K562 (cell line): ENCODE measurements around the gene FBXO44. TPM values are rescaled to one million over a fixed set of nuclear protein-coding genes. Genes with fewer than 3 reads are reported as not detected.

Experiments
- ATAC-seq: fragments of 200-7000 bp; cut with Tn5 transposase; 3 replicates; pipeline ENCODE4 v1.9.1; 2020; ENCODE audit warnings: moderate library complexity
- BruUV-seq: library from RNA; stranded (reverse); fragments of 400-500 nt; replicated peaks from 2 replicates; lab custom pipeline; 2021; lab: Mats Ljungman, UMichigan
- CTCF ChIA-PET: fragments of 300-600 bp; formaldehyde crosslinking; extraction: SDS; loops from one replicate; lab custom pipeline; 2021; ENCODE audit warnings: low intra/inter-chr PET ratio; lab: Yijun Ruan, JAX
- POLR2A ChIA-PET: fragments of 300-600, 350-650 bp; sonication (Branson Sonifier 250); formaldehyde crosslinking; extraction: SDS; loops from one replicate; lab custom pipeline; 2021; ENCODE audit warnings: antibody characterized with exemption, inconsistent platforms; lab: Yijun Ruan, JAX
- DNase-seq, 4 experiments: peaks; one replicate each; pipeline versions ENCODE4 v3.0.0 to v3.0.0-alpha.2; 2011 to 2018; ENCODE audit warnings: low spot score in 3 of 4, mixed read lengths in 3 of 4; ENCODE audit errors: extremely low read depth in 1 of 4
- FAIRE-seq: peaks from 2 replicates; lab custom pipeline; 2011; peaks lifted over from hg19 to GRCh38; lab: Jason Lieb, UNC
- H2AFZ ChIP-seq: 2 replicates; pipeline ENCODE4 v1.6.0; 2011; ENCODE audit warnings: low read depth, low read length, control low read depth, inconsistent platforms
- H3K27ac ChIP-seq: fragments of 200-600 bp; 3 replicates; pipeline ENCODE4 v1.8.0; 2011; ENCODE audit warnings: low read depth, mild to moderate bottlenecking, control low read depth, inconsistent platforms, low read length, moderate library complexity, mixed read lengths; ENCODE audit errors: extremely low read depth
- H3K27me3 ChIP-seq, 2 experiments: fragments of 300-600 bp in 1 of 2; 2 replicates in 1 of 2; 3 replicates in 1 of 2; pipeline versions ENCODE4 v1.6.0 to v1.8.0; 2011; ENCODE audit warnings: inconsistent platforms in 2 of 2, low read length in 2 of 2, mild to moderate bottlenecking in 1 of 2, mixed read lengths in 1 of 2, moderate library complexity in 1 of 2; ENCODE audit not compliant: control insufficient read depth in 2 of 2, insufficient read depth in 2 of 2
- H3K36me3 ChIP-seq: fragments of 300-600 bp; 3 replicates; pipeline ENCODE4 v1.8.0; 2011; ENCODE audit warnings: mild to moderate bottlenecking, low read length, inconsistent platforms; ENCODE audit not compliant: control insufficient read depth, insufficient read depth
- H3K4me1 ChIP-seq, 2 experiments: fragments of 200-600 bp in 1 of 2; replicated peaks in 1 of 2; 2 replicates in 1 of 2; 3 replicates in 1 of 2; pipeline versions ENCODE4 v1.5.1 to v1.8.0; 2011; ENCODE audit warnings: inconsistent platforms in 2 of 2, low read length in 2 of 2, mild to moderate bottlenecking in 1 of 2, mixed read lengths in 1 of 2, moderate library complexity in 1 of 2; ENCODE audit not compliant: control insufficient read depth in 2 of 2, insufficient read depth in 2 of 2
- H3K4me2 ChIP-seq: 2 replicates; pipeline ENCODE4 v1.6.1; 2011; ENCODE audit warnings: low read length, control low read depth, inconsistent platforms, mixed read lengths; ENCODE audit not compliant: insufficient read depth
- H3K4me3 ChIP-seq: fragments of 200-600 bp; sonication (generic), shearing (Covaris generic); 2 replicates; pipeline ENCODE4 v1.5.1; 2016; ENCODE audit warnings: control low read depth, inconsistent platforms
- H3K79me2 ChIP-seq: fragments of 200-600 bp; 3 replicates; pipeline ENCODE4 v1.8.0; 2011; ENCODE audit warnings: low read length, inconsistent platforms; ENCODE audit not compliant: control insufficient read depth, insufficient read depth
- H3K9ac ChIP-seq, 2 experiments: 2 replicates each; pipeline versions ENCODE4 v1.6.0 to v1.6.1; 2011; ENCODE audit warnings: low read depth in 2 of 2, low read length in 2 of 2, control low read depth in 1 of 2, inconsistent platforms in 1 of 2, mild to moderate bottlenecking in 1 of 2, mixed read lengths in 1 of 2; ENCODE audit not compliant: insufficient read depth in 1 of 2
- H3K9me1 ChIP-seq: one replicate; pipeline ENCODE4 v1.6.0; 2011; ENCODE audit warnings: inconsistent platforms, mild to moderate bottlenecking, low read length, moderate library complexity; ENCODE audit not compliant: control insufficient read depth, insufficient read depth
- H3K9me3 ChIP-seq: replicated peaks from 2 replicates; pipeline ENCODE4 v1.5.1; 2011; ENCODE audit warnings: low read depth, low read length, inconsistent platforms; ENCODE audit not compliant: control insufficient read depth, insufficient read depth
- H4K20me1 ChIP-seq: replicated peaks from 2 replicates; pipeline ENCODE4 v1.6.1; 2011; ENCODE audit warnings: low read length, inconsistent platforms, mixed read lengths; ENCODE audit not compliant: control insufficient read depth, insufficient read depth
- BCOR ChIP-seq: fragments of 450-650 bp; IDR thresholded peaks from 2 replicates; pipeline ENCODE4 v1.6.1; 2016
- CBX5 ChIP-seq: IDR thresholded peaks from 2 replicates; pipeline ENCODE4 v1.6.1; 2014; ENCODE audit warnings: low read depth, borderline replicate concordance
- HMG20A ChIP-seq: fragments of 450-650 bp; formaldehyde crosslinking; conservative IDR thresholded peaks from 2 replicates; pipeline ENCODE4 v1.4.0; 2020; ENCODE audit warnings: mild to moderate bottlenecking, mixed read lengths
- POU5F1 ChIP-seq: fragments of 150-350 bp; IDR thresholded peaks from 2 replicates; pipeline ENCODE4 v1.6.1; 2014; ENCODE audit warnings: borderline replicate concordance, low read length, low read depth, mild to moderate bottlenecking; ENCODE audit not compliant: partially characterized antibody
- RBM39 ChIP-seq: fragments of 200-400 bp; formaldehyde crosslinking; optimal IDR thresholded peaks from 2 replicates; pipeline ENCODE3; 2018; ENCODE audit warnings: low read depth, low read length
- SIN3A ChIP-seq, 2 experiments: fragments of 150-350 bp in 1 of 2; IDR thresholded peaks; 2 replicates each; pipeline ENCODE4 v1.6.1; 2011 to 2016; ENCODE audit warnings: borderline replicate concordance in 2 of 2, low read depth in 2 of 2, low read length in 2 of 2, mild to moderate bottlenecking in 2 of 2, moderate library complexity in 2 of 2; ENCODE audit not compliant: control insufficient read depth in 1 of 2
- SMARCA5 ChIP-seq: fragments of 450-650 bp; IDR thresholded peaks from 2 replicates; pipeline ENCODE4 v1.6.1; 2016
- ZNF324 ChIP-seq: fragments of 250-450 bp; sonication (Bioruptor Pico); IDR thresholded peaks from 2 replicates; pipeline ENCODE4 v1.4.0; 2020; ENCODE audit warnings: mild to moderate bottlenecking
- ZNF347 ChIP-seq: fragments of 450-650 bp; formaldehyde crosslinking; IDR thresholded peaks from 2 replicates; pipeline ENCODE4 v1.4.0; 2020; ENCODE audit warnings: low read depth, mild to moderate bottlenecking, moderate library complexity
- ZNF511 ChIP-seq: sonication (generic); formaldehyde crosslinking; IDR thresholded peaks from 2 replicates; pipeline ENCODE4 v1.8.0; 2022; ENCODE audit warnings: mild to moderate bottlenecking, missing genetic modification reagents
- ZNF592 ChIP-seq: fragments of 450-650 bp; IDR thresholded peaks from 2 replicates; pipeline ENCODE4 v1.6.1; 2017; ENCODE audit warnings: antibody characterized with exemption, mild to moderate bottlenecking
- ZNF639 ChIP-seq, 2 experiments: fragments of 200-800 bp in 1 of 2; sonication (Bioruptor generic) in 1 of 2; sonication (generic) in 1 of 2; formaldehyde crosslinking in 1 of 2; IDR thresholded peaks in 1 of 2; conservative IDR thresholded peaks in 1 of 2; 2 replicates each; pipeline versions ENCODE4 v1.5.0 to v1.6.1; 2016 to 2020; ENCODE audit warnings: missing compliant biosample characterization in 1 of 2, missing genetic modification characterization in 1 of 2, missing genetic modification reagents in 1 of 2
- WGBS: fragments of 100-300 bp; shearing (Covaris generic); methylation state at CpG from one replicate; pipeline ENCODE4 v1.1.6; 2016; ENCODE audit warnings: low coverage, mixed read lengths; ENCODE audit not compliant: insufficient coverage; ENCODE audit errors: missing lambda C conversion rate; 5-methylcytosine and 5-hydroxymethylcytosine counted together
- in situ Hi-C: fragments of 300-500 bp; cut with MboI; formaldehyde crosslinking; loops from 4 replicates; pipeline ENCODE4 v1.15.0; 2018; ENCODE audit warnings: inconsistent platforms, mixed read lengths
- intact Hi-C: fragments of 100-400 bp; cut with micrococcal nuclease; formaldehyde crosslinking; loops from 2 replicates; pipeline ENCODE4 v1.14.2; 2022
- polyA plus RNA-seq, 8 experiments: library from polyadenylated mRNA; depleted of rRNA in 4 of 8; stranded (reverse) in 5 of 8; unstranded in 3 of 8; fragments of >200 nt; fragmentation: Nextera tagmentation in 2 of 8; fragmentation: Illumina TruSeq in 1 of 8; extraction: Ambion mirVana in 2 of 8; extraction: Trizol in 1 of 8; gene quantifications; 2 replicates each; pipeline versions ENCODE4 v1.2.1 to v1.2.3, GENCODE V29; 2011 to 2014; ENCODE audit warnings: inconsistent platforms in 1 of 8, missing spikeins in 1 of 8
- total RNA-seq, 7 experiments: library from RNA; depleted of rRNA in 6 of 7; stranded (reverse); fragments of >200 nt in 6 of 7; fragmentation: Illumina TruSeq in 2 of 7; extraction: Trizol in 2 of 7; gene quantifications; 2 replicates each; pipeline versions ENCODE4 v1.2.1 to v1.2.3, GENCODE V29; 2011 to 2021; ENCODE audit warnings: low replicate concordance in 1 of 7

The FBXO44 gene
- total and polyA plus RNA-seq, 9 of the 15 experiments (the other 6 are each of a cell fraction or from before 2014, with no cell fraction given): 0.69 to 20.9 (median 6.7) TPM

GRCh38 chr1:11634365-11635192 is 20.1 kb upstream of the FBXO44 start:
- no peaks in the 10 kb centered on the region for H3K9me3 ChIP-seq
- H2AFZ ChIP-seq: no peak overlapping the region
- WGBS: 2% methylated on average over 11 of the region's 11 CpGs
- H3K4me3 ChIP-seq: no peak overlapping the region
- intact Hi-C loops (no loop called here), in situ Hi-C loops (loop anchor here (5.0 kb wide), 2 partner anchors 392 to 602 kb away; no protein-coding TSS in a partner anchor)
- no peak for FAIRE-seq
- no peaks in the 10 kb centered on the region for H3K79me2 ChIP-seq
- no peak for ATAC-seq
- ChIA-PET POLR2A (interaction anchor here (0.5 to 1.0 kb wide), 5 partner anchors 11 to 545 kb away, joined by 3 to 5 read pairs (median 3); no protein-coding TSS in a partner anchor), CTCF (no interaction called here)
- peaks cover 7% of the 10 kb centered on the region; the same call in 1 of the 2 replicates for H4K20me1 ChIP-seq
- H3K4me2 ChIP-seq: no peak overlapping the region
- H3K9ac ChIP-seq: no peak overlapping the region
- H3K9me1 ChIP-seq: peaks cover under 1% of the 10 kb centered on the region
- H3K27me3 ChIP-seq: peaks cover 21 to 67% of the 10 kb centered on the region in 2 experiments; a peak in 4 of 5 replicates
- no TSS peak for BruUV-seq
- no peaks in the 10 kb centered on the region for H3K36me3 ChIP-seq
- no peak overlapping the region for H3K27ac ChIP-seq
- H3K4me1 ChIP-seq: no peaks in the 10 kb centered on the region
- no peak for DNase-seq
- TF ChIP-seq ZNF592 (no peak), ZNF511 (CRISPR knock-in tag) (no peak), ZNF347 (CRISPR knock-in tag) (no peak), BCOR (no peak), SIN3A (IDR thresholded peaks at IDR 0.05; ENCODE audit: borderline replicate concordance in 2 of 2, control insufficient read depth in 1 of 2, low read depth in 2 of 2, low read length in 2 of 2) (no peak), ZNF639 (CRISPR knock-in tag; conservative IDR thresholded peaks at IDR 0.05 in 1 of 2, IDR thresholded peaks at IDR 0.05 in 1 of 2) (no peak), POU5F1 (no peak), HMG20A (CRISPR knock-in tag) (no peak), SMARCA5 (no peak), ZNF324 (CRISPR knock-in tag) (no peak), CBX5 (no peak), RBM39 (no peak)
